ENCODE results near the gene DHX8.
"Not testable (repeated sequence)": the region's sequence is repeated elsewhere in the genome, so short reads cannot be mapped to it uniquely, and the experiment has no call there.

Gene DHX8

DNA sequence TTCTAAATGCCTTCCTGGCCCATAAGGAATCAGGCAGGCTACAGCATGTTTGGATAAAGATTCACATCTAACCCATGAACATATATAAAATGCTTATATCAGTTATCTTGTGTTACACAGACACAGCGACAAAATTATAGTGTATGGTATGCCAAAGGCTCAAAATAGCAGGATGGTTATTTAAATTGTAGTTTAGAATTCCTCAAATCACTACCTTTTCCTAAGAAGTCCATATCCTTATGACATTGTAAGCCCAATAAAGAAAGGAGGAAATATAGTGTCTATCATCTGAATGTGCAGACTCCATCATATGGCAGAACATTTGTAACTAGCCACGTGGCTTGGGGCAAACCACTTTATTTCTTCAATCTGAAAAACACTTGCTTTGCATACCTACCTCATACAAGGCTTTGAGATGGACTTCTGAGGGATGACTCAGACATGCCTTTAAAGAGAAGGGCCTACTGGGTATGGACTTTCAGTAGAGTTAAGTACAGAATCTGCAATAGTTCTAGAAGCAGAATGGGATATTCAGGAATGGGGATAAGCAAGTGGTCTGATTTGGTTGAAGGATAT, 12.1 kb upstream of the DHX8 start:
- TF ChIP-seq, protein P1, sequence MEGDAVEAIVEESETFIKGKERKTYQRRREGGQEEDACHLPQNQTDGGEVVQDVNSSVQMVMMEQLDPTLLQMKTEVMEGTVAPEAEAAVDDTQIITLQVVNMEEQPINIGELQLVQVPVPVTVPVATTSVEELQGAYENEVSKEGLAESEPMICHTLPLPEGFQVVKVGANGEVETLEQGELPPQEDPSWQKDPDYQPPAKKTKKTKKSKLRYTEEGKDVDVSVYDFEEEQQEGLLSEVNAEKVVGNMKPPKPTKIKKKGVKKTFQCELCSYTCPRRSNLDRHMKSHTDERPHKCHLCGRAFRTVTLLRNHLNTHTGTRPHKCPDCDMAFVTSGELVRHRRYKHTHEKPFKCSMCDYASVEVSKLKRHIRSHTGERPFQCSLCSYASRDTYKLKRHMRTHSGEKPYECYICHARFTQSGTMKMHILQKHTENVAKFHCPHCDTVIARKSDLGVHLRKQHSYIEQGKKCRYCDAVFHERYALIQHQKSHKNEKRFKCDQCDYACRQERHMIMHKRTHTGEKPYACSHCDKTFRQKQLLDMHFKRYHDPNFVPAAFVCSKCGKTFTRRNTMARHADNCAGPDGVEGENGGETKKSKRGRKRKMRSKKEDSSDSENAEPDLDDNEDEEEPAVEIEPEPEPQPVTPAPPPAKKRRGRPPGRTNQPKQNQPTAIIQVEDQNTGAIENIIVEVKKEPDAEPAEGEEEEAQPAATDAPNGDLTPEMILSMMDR (IDR thresholded peaks at IDR 0.05; ENCODE audit: insufficient read depth, low read length), result no peak
- TF ChIP-seq GABPA (IDR thresholded peaks at IDR 0.05; ENCODE audit: low read depth) (no peak), SPI1 (IDR thresholded peaks at IDR 0.05; ENCODE audit: borderline replicate concordance, low read depth) (no peak), POLR2AphosphoS5 (IDR thresholded peaks at IDR 0.05; ENCODE audit: low read depth) (no peak)
- TF ChIP-seq, protein P2, sequence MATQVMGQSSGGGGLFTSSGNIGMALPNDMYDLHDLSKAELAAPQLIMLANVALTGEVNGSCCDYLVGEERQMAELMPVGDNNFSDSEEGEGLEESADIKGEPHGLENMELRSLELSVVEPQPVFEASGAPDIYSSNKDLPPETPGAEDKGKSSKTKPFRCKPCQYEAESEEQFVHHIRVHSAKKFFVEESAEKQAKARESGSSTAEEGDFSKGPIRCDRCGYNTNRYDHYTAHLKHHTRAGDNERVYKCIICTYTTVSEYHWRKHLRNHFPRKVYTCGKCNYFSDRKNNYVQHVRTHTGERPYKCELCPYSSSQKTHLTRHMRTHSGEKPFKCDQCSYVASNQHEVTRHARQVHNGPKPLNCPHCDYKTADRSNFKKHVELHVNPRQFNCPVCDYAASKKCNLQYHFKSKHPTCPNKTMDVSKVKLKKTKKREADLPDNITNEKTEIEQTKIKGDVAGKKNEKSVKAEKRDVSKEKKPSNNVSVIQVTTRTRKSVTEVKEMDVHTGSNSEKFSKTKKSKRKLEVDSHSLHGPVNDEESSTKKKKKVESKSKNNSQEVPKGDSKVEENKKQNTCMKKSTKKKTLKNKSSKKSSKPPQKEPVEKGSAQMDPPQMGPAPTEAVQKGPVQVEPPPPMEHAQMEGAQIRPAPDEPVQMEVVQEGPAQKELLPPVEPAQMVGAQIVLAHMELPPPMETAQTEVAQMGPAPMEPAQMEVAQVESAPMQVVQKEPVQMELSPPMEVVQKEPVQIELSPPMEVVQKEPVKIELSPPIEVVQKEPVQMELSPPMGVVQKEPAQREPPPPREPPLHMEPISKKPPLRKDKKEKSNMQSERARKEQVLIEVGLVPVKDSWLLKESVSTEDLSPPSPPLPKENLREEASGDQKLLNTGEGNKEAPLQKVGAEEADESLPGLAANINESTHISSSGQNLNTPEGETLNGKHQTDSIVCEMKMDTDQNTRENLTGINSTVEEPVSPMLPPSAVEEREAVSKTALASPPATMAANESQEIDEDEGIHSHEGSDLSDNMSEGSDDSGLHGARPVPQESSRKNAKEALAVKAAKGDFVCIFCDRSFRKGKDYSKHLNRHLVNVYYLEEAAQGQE (IDR thresholded peaks at IDR 0.05; ENCODE audit: insufficient replicate concordance, low read depth), result no peak
- DNase-seq (ENCODE audit: low read depth in 1 of 2, low spot score in 1 of 2), result no peak
- Histone ChIP-seq H3K27me3 (ENCODE audit: insufficient read depth, poor library complexity, severe bottlenecking) (no peaks in the 10 kb centered on the region), H3K4me3 (replicated peaks; ENCODE audit: insufficient read depth, low read length) (no peak overlapping the region), H3K27ac (replicated peaks) (no peak overlapping the region)

DNA sequence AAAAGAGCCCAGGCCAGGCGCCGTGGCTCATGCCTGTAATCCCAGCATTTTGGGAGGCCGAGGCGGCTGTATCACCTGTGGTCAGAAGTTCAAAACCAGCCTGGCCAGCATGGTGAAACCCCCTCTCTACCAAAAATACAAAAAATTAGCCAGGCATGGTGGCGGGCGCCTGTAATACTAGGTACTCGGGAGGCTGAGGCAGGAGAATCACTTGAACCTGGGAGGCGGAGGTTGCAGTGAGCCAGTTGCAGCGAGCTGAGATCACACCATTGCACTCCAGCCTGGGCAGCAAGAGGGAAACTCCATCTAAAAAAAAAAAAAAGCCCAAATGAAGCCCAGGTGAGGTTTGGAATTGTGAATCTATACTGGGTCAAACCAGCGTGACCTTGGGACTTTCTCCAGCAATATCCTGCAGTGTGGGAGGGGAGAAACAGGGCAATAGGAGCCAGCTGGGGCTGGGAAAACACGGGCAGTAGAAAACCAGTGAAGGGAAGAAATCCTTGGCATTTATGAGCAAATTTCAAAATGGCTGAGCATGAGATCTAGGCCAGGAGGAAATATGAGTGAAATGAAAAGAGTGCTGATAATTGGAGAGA, 8.2 kb upstream of the DHX8 start:
- H3K27me3 ChIP-seq (ENCODE audit: insufficient read depth, poor library complexity, severe bottlenecking), result no peaks in the 10 kb centered on the region
- TF ChIP-seq GABPA (IDR thresholded peaks at IDR 0.05; ENCODE audit: low read depth) (no peak), SPI1 (IDR thresholded peaks at IDR 0.05; ENCODE audit: borderline replicate concordance, low read depth) (no peak), POLR2AphosphoS5 (IDR thresholded peaks at IDR 0.05; ENCODE audit: low read depth) (no peak)
- TF ChIP-seq, protein P1 (IDR thresholded peaks at IDR 0.05; ENCODE audit: insufficient read depth, low read length), result no peak
- TF ChIP-seq, protein P2 (IDR thresholded peaks at IDR 0.05; ENCODE audit: insufficient replicate concordance, low read depth), result no peak
- DNase-seq (ENCODE audit: low read depth in 1 of 2, low spot score in 1 of 2), result no peak
- H3K4me3 ChIP-seq (replicated peaks; ENCODE audit: insufficient read depth, low read length), result no peak overlapping the region
- no peak overlapping the region for H3K27ac ChIP-seq (replicated peaks)

DNA sequence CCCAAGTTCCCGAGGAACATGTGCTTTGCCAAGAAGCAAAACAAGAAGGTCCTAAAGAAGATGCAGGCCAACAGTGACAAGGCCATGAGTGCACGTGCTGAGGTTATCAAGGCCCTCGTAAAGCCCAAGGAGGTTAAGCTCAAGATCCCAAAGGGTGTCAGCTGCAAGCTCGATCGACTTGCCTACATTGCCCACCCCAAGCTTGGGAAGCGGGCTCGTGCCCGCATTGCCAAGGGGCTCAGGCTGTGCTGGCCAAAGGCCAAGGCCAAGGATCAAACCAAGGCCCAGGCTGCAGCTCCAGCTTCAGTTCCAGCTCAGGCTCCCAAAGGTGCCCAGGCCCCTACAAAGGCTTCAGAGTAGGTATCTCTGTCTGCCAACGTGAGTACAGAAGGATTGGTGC, 7.5 kb upstream of the DHX8 start:
- H3K4me3 ChIP-seq (replicated peaks; ENCODE audit: insufficient read depth, low read length); DNase-seq (ENCODE audit: low read depth in 1 of 2, low spot score in 1 of 2); H3K27me3 ChIP-seq (ENCODE audit: insufficient read depth, poor library complexity, severe bottlenecking); H3K27ac ChIP-seq (replicated peaks): not testable (repeated sequence)

DNA sequence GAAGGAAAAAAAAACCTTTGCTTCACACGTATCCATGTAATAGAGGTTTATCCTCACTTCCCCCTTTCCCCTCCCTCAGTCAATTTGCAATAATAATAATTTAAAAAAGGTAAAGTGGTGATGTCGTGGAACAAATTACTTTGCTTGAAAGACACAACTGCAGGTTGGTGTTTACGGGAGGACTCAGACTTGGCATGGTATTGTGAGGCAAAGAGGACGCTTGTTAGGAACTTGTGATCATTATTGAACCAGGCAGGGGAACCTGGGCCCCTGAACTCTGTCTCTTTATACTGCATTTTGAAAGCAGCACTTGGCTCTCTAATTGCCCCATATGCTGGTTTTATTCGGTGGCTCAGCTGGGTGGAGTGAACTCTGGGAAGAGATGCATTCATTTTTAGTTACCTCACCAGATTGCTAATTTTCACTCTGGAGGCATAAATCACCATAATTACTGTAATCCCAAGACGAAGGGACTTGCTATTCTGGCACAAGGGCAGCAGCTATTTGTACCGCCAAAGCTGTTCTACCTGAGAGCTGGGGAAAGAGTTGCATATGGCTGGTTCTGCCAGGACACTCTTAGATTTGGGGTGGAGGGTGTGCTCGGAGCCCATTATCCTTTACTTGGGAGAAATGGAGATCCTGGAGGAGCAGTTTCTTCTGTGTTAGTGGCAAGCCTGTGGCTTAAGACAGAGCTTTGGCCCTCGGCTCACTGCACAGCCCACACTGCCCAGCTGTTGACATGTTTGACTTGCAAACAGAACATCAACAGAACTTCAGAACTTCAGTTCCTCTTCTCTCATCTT, 5.7 kb upstream of the DHX8 start:
- no peak for DNase-seq (ENCODE audit: low read depth in 1 of 2, low spot score in 1 of 2)
- Histone ChIP-seq H3K27me3 (ENCODE audit: insufficient read depth, poor library complexity, severe bottlenecking) (no peaks in the 10 kb centered on the region), H3K27ac (replicated peaks) (no peak overlapping the region), H3K4me3 (replicated peaks; ENCODE audit: insufficient read depth, low read length) (no peak overlapping the region)
- TF ChIP-seq, protein P1 (IDR thresholded peaks at IDR 0.05; ENCODE audit: insufficient read depth, low read length), result no peak
- TF ChIP-seq POLR2AphosphoS5 (IDR thresholded peaks at IDR 0.05; ENCODE audit: low read depth) (no peak), SPI1 (IDR thresholded peaks at IDR 0.05; ENCODE audit: borderline replicate concordance, low read depth) (no peak), GABPA (IDR thresholded peaks at IDR 0.05; ENCODE audit: low read depth) (no peak)
- TF ChIP-seq, protein P2 (IDR thresholded peaks at IDR 0.05; ENCODE audit: insufficient replicate concordance, low read depth), result no peak
